Ovary (tissue), 3 donors: ENCODE results near the gene OLA1.

Source experiments
- CTCF ChIP-seq, 3 donors: fragments of 450-650 bp in 2 of 3; fragments of 200-600 bp in 1 of 3; IDR thresholded peaks; one replicate each; pipeline versions ENCODE4 v1.5.1 to v1.8.0; 2016 to 2022; ENCODE audit warnings: antibody characterized with exemption in 3 of 3, mild to moderate bottlenecking in 1 of 3
- POLR2A ChIP-seq: fragments of 450-650 bp; IDR thresholded peaks from one replicate; pipeline ENCODE4 v1.6.1; 2017; ENCODE audit warnings: antibody characterized with exemption, mild to moderate bottlenecking, moderate library complexity
- donor health status: DM: no; HTN: no; CAD: no.

- TF ChIP-seq CTCF (IDR thresholded peaks at IDR 0.05) (no peak), POLR2A (no peak)
Measured at GRCh38 chr2:174166261-174166660, 82.1 kb downstream of the OLA1 start.
